ENCODE measurements around the gene PPIL1.

- TF ChIP-seq CTCF (IDR thresholded peaks at IDR 0.05; ENCODE audit: low read length) (no peak), EZH2 (IDR thresholded peaks at IDR 0.05; ENCODE audit: borderline replicate concordance, low read length) (no peak)
These were observed 2.9 kb downstream of the PPIL1 start for GRCh38 chr6:36871686-36872085.
